HG03442 (cell line): ENCODE results near the gene SNRNP27.
"Not testable (repeated sequence)": the region's sequence is repeated elsewhere in the genome, so short reads cannot be mapped to it uniquely, and the experiment has no call there.

ENCODE experiments used
- ATAC-seq: cut with Tn5 transposase; IDR thresholded peaks from one replicate; pipeline ENCODE4 v1.9.1; 2021; ENCODE audit warnings: mild to moderate bottlenecking, moderate library complexity; ENCODE audit not compliant: unreplicated experiment

The SNRNP27 gene, protein sequence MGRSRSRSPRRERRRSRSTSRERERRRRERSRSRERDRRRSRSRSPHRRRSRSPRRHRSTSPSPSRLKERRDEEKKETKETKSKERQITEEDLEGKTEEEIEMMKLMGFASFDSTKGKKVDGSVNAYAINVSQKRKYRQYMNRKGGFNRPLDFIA

GRCh38 chr2:69893684-69894551 is at the start of gene SNRNP27:
SNRNP27 (plus strand) TSS chr2:69893956; CDS start chr2:69893985, 29 bp downstream.
- ATAC-seq: peak; percentile 80

DNA sequence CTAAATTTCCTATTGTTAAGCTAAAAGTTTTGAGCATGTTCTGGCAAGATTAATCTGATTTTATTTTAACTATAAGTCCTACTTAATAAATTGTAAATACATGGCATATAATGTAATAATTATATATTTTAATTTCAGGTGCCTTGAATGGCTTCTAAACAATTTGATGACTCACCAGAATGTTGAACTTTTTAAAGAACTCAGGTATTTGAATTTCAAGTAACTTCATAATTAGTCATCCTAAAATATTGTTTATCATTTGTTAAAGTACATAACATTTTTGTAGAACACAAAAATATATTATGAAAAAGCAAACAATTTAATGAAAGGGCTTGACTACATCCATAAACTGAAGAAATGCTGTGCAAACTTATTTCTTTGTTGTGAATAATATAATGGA is 49.8 kb upstream of the SNRNP27 start:
- ATAC-seq: no peak

- ATAC-seq: no peak
These were observed 49.2 kb upstream of the SNRNP27 start for GRCh38 chr2:69844560-69844959.

DNA sequence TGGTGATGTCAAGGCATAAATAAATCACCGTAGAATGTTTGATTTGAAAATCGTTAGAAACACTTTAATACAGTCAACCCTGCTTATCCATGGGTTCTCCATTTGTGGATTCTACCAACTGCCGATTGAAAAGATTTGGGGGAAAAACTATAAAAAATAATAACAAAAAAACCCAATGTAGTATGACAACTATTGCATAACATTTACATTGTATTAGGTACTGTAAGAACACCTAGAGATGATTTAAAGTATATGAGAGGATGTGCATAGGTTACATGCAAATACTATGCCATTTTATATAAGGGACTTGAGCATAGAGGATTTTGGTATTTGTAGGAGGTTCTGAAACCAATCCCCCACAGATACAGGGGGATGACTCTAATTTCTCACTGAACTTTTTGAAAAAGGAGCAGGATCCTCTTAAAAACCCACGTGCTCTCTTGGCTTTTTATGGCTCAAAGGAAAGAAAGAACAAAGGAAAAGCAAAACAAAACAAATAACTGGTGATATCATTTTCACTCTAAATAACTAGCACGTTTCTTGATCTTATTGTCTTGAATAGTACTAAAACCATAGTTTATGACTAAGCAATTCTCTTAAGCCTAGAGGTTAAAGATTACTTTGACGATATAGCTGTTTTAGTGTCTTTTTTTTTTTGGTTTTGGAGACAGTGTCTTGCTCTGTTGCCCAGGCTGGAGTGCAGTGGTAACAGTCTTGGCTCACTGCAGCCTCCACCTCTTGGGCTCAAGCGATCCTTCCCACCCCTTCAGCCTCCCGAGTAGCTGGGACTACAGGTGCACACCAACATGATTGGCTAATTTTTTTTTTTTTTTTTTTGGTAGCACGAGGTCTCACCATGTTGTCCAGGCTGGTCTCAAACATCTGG is 47.3 kb upstream of the SNRNP27 start:
- ATAC-seq: no peak

DNA sequence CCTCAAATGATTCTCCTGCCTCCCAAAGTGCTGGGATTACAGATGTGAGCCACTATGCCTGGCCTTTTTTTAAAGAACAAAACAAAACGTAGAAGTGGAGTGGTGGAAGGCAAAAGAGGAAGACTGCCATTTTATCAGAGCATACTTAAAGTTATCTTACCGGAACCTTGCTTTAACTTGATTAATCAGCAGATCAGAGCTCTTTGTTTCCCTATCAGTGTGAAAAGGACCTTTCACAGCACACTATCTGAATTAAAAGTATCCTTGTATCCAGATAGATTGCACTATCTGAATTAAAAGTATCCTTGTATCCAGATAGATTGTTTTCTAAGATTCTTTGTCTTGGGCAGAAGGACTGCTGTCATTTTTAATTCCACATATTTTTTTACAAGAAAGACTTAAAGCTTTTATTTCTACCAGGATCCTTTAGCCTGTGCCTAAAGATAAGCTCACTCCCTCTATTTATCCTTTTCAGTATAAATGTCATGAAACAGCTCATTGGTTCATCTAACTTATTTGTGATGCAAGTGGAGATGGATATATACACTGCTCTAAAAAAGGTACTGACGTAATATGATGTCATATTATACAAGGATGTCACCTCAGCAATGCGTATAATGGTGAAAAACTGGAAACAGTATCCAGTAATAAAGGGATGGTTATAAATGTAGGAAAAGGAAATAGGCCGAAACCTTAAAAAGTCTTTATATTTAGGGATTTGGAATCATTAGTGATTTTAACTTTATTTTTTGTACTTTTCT is 46.5 kb upstream of the SNRNP27 start:
- ATAC-seq: no peak

GRCh38 chr2:69848186-69848790 is 45.5 kb upstream of the SNRNP27 start:
- no peak for ATAC-seq

DNA sequence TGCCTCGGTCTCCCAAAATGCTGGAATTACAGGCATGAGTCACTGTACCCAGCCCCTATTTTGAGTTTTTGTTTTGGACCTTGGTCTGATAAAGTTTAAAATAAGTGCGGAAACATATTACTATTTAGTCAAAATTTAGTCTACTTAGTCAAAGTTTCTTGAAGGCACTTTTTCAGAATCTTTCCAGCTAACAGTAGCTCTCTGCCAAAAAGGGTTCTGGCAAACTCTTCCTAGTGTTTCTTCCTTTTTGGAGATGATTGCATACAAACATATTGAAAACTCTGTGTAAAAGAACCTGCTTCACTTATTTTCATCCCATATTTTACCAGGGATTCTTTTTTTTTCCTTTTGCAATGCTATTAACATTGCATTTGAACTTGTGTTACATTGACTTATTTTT is 35.5 kb upstream of the SNRNP27 start:
- no peak for ATAC-seq

DNA sequence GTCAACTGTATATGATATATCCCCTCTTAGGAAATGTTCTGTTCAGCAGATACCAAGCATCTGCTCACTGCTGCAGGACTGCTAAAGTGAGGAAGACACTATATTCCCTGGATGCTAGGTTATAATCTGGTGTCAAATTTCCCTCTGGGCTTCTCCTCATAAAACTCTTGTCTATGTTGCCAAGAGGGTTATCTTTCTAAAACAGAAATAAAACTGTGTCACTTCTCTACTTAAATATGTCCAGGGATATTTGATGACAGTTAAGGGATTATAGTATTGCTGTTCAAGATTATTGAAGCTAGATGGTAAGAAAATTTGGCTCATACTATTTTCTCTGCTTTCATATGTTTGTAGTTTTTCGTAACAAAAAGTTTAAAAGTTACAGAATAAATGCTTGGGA is 30.5 kb upstream of the SNRNP27 start:
- no peak for ATAC-seq

- no peak for ATAC-seq
These were observed 5.3 kb upstream of the SNRNP27 start for GRCh38 chr2:69888451-69888850.

- no peak for ATAC-seq
These were observed 4.5 kb upstream of the SNRNP27 start for GRCh38 chr2:69889302-69889701.

DNA sequence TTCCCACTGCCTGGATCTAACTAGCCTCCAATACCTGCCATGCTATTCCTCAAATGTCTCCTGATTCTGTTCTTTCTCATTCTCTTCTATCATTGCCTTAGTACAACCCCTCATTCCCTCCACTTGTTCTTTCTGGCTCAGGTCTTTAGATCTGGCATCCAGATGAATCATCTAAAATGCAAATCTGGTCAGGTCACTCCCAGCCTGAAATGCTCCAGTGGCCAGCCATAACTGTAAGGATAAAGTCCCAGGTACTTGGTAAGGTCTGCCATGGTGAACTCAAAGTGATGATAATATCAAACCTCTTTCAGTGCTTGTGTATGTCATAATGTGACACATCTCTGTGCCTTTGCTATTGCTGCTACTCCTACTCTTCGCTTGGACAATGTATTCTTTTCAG is 2.9 kb upstream of the SNRNP27 start:
- ATAC-seq: no peak

DNA sequence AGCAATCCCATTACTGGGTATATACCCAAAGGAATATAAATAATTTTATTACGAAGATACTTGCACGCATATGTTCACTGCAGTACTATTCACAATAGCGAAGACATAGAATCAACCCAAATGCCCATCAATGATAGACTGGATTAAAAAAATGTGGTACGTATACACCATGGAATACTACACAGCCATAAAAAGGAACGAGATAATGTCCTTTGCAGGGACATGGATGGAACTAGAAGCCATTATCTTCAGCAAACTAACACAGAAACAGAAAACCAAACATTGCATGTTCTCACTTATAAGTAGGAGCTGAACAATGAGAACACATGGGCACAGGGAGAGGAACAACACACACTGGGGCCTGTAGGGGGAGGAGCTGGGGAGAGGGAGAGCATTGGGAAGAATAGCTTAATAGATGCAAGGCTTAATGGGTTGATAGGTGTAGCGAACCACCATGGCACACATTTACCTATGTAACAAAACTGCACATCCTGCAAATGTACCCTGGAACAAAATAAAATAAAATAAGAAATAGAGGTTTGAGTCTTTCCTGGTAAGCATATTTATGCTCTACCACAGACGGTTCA is 825 bp upstream of the SNRNP27 start:
- not testable (repeated sequence) for ATAC-seq

- not testable (repeated sequence) for ATAC-seq
These were observed 981 bp downstream of the SNRNP27 start for GRCh38 chr2:69894737-69895136.

DNA sequence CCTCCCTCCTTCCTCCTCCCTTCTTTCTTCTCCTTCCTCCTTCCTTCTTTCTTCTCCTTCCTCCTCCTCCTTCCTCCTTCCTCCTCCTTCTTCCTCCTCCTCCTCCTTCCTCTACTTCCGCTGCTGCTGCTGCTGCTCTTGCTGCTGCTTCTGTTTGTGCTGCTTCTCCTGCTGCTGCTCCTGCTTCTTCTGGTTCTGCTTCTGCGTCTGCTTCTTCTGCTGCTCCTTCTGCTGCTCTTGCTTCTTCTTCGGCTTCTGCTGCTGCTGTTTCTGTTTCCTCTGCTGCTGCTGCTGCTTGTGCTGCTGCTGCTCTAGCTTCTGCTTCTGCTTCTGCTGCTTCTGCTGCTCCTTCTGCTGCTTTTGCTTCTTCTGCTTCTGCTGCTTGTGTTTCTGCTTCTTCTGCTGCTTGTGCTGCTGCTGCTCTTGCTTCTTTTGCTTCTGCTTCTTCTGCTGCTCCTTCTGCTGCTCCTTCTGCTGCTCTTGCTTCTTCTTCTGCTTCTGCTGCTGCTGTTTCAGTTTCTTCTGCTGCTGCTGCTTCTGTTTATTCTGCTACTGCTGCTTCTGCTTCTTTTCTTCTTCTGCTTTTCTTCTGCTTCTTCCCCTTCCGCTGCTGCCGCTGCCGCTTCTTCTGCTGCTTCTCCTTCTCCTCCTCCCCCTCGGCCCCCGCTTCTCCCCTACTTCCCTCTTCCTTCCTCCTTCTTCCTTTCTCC is 8.6 kb downstream of the SNRNP27 start:
- ATAC-seq: no peak

- ATAC-seq: no peak
These were observed 13.5 kb downstream of the SNRNP27 start for GRCh38 chr2:69907216-69907615.

GRCh38 chr2:69911985-69912563 is 18.3 kb downstream of the SNRNP27 start:
- no peak for ATAC-seq

GRCh38 chr2:69914164-69914949 is 20.6 kb downstream of the SNRNP27 start:
- peak; percentile 83 for ATAC-seq
